ENCODE data around the gene SHISAL1. TPM values are rescaled to one million over a fixed set of nuclear protein-coding genes. Genes with fewer than 3 reads are reported as not detected.
"Not testable (repeated sequence)": the region's sequence is repeated elsewhere in the genome, so short reads cannot be mapped to it uniquely, and the experiment has no call there.

SHISAL1 gene
- polyA plus RNA-seq, 1 experiment = 2.4 TPM

GRCh38 chr22:44305455-44305854 lies 7.3 kb downstream of the SHISAL1 start:
- Histone ChIP-seq H3K9me3 (ENCODE audit: control insufficient read depth, insufficient read depth, low read length) (no peaks in the 10 kb centered on the region), H3K27me3 (ENCODE audit: control insufficient read depth, insufficient read depth, low read length) (no peaks in the 10 kb centered on the region), H3K4me3 (ENCODE audit: low read depth, low read length) (no peak overlapping the region), H3K27ac (ENCODE audit: low read depth, low read length) (no peak overlapping the region)
- ChIA-PET POLR2A (no interaction called here), CTCF (no interaction called here)
- TF ChIP-seq, protein P1, sequence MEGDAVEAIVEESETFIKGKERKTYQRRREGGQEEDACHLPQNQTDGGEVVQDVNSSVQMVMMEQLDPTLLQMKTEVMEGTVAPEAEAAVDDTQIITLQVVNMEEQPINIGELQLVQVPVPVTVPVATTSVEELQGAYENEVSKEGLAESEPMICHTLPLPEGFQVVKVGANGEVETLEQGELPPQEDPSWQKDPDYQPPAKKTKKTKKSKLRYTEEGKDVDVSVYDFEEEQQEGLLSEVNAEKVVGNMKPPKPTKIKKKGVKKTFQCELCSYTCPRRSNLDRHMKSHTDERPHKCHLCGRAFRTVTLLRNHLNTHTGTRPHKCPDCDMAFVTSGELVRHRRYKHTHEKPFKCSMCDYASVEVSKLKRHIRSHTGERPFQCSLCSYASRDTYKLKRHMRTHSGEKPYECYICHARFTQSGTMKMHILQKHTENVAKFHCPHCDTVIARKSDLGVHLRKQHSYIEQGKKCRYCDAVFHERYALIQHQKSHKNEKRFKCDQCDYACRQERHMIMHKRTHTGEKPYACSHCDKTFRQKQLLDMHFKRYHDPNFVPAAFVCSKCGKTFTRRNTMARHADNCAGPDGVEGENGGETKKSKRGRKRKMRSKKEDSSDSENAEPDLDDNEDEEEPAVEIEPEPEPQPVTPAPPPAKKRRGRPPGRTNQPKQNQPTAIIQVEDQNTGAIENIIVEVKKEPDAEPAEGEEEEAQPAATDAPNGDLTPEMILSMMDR (IDR thresholded peaks at IDR 0.05; ENCODE audit: low read depth, low read length) = no peak
- DNase-seq (ENCODE audit: low read depth, low spot score) = no peak

- ChIA-PET CTCF (no interaction called here), POLR2A (no interaction called here)
- H3K27ac ChIP-seq (ENCODE audit: low read depth, low read length) = no peak overlapping the region
- no peak overlapping the region for H3K4me3 ChIP-seq (ENCODE audit: low read depth, low read length)
- TF ChIP-seq, protein P1 (IDR thresholded peaks at IDR 0.05; ENCODE audit: low read depth, low read length) = no peak
- H3K9me3 ChIP-seq (ENCODE audit: control insufficient read depth, insufficient read depth, low read length) = no peaks in the 10 kb centered on the region
- DNase-seq (ENCODE audit: low read depth, low spot score) = no peak
- peaks cover 3% of the 10 kb centered on the region for H3K27me3 ChIP-seq (ENCODE audit: control insufficient read depth, insufficient read depth, low read length)
Observed at GRCh38 chr22:44304911-44305310, 7.8 kb downstream of the SHISAL1 start.

DNA sequence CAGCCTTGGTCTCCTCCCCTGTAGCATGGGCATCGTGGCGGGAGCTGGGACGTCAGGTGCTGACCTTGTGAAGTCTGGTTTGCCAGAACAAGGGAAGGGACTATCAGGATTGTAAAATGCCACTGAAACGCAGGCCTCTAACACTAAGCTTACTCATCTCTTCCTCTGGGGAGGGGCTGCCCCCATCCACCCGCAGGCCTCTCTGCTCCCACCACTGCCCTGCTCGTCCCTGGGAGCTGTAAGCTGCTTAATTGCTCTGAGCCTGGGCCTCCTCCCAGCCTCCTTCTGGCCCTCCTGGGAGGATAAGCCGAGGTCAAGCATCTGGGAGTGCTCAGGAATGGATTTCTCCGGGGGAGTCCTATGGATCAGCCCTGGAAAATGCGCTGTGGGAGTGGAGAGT lies 8.4 kb downstream of the SHISAL1 start:
- Histone ChIP-seq H3K9me3 (ENCODE audit: control insufficient read depth, insufficient read depth, low read length) (no peaks in the 10 kb centered on the region), H3K4me3 (ENCODE audit: low read depth, low read length) (no peak overlapping the region), H3K27me3 (ENCODE audit: control insufficient read depth, insufficient read depth, low read length) (peaks cover 3% of the 10 kb centered on the region), H3K27ac (ENCODE audit: low read depth, low read length) (no peak overlapping the region)
- no peak for DNase-seq (ENCODE audit: low read depth, low spot score)
- ChIA-PET CTCF (no interaction called here), POLR2A (no interaction called here)
- TF ChIP-seq, protein P1 (IDR thresholded peaks at IDR 0.05; ENCODE audit: low read depth, low read length) = no peak

DNA sequence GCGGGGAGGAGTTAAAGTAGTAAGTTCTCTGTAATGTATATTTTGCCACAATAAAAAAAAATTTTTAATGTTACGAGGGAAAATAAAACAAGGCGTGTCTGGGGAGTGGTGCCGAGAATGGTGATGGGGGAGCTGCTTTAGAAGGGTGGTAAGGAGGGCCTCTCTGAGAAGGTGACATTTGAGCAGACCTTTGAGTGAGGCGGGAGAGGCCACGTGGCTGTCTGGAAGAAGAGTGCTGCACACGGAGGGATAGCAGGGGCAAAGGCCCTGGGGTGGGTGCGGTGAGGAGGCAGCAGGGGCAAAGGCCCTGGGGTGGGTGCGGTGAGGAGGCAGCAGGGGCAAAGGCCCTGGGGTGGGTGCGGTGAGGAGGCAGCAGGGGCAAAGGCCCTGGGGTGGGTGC lies 10.4 kb downstream of the SHISAL1 start:
- CTCF ChIA-PET, POLR2A ChIA-PET: not testable (repeated sequence)

GRCh38 chr22:44301039-44301438 lies 11.7 kb downstream of the SHISAL1 start:
- H3K9me3 ChIP-seq (ENCODE audit: control insufficient read depth, insufficient read depth, low read length) = peaks cover 2% of the 10 kb centered on the region; the same call in 1 of the 2 replicates
- TF ChIP-seq, protein P1 (IDR thresholded peaks at IDR 0.05; ENCODE audit: low read depth, low read length) = no peak
- peaks cover 3% of the 10 kb centered on the region for H3K27me3 ChIP-seq (ENCODE audit: control insufficient read depth, insufficient read depth, low read length)
- H3K4me3 ChIP-seq (ENCODE audit: low read depth, low read length) = no peak overlapping the region
- H3K27ac ChIP-seq (ENCODE audit: low read depth, low read length) = no peak overlapping the region
- DNase-seq (ENCODE audit: low read depth, low spot score) = no peak
- ChIA-PET POLR2A (no interaction called here), CTCF (no interaction called here)

More for the DNA sequence above, 10.4 kb downstream of the SHISAL1 start:
- DNase-seq (ENCODE audit: low read depth, low spot score); H3K27me3 ChIP-seq (ENCODE audit: control insufficient read depth, insufficient read depth, low read length); H3K4me3 ChIP-seq (ENCODE audit: low read depth, low read length); H3K9me3 ChIP-seq (ENCODE audit: control insufficient read depth, insufficient read depth, low read length); H3K27ac ChIP-seq (ENCODE audit: low read depth, low read length): not testable (repeated sequence)

- H3K27me3 ChIP-seq (ENCODE audit: control insufficient read depth, insufficient read depth, low read length) = peaks cover 3% of the 10 kb centered on the region
- TF ChIP-seq, protein P1 (IDR thresholded peaks at IDR 0.05; ENCODE audit: low read depth, low read length) = no peak
- no peak overlapping the region for H3K4me3 ChIP-seq (ENCODE audit: low read depth, low read length)
- ChIA-PET POLR2A (interaction anchor here (0.6 kb wide), 1 partner anchor 374 kb away, joined by 3 read pairs; no protein-coding TSS in a partner anchor), CTCF (no interaction called here)
- H3K27ac ChIP-seq (ENCODE audit: low read depth, low read length) = no peak overlapping the region
- no peak for DNase-seq (ENCODE audit: low read depth, low spot score)
- peaks cover 5% of the 10 kb centered on the region for H3K9me3 ChIP-seq (ENCODE audit: control insufficient read depth, insufficient read depth, low read length)
Observed at GRCh38 chr22:44299124-44299523, 13.6 kb downstream of the SHISAL1 start.

Data from AG04450 (cell line).